GM23338 (cell line): ENCODE data around the gene SRGAP3. TPM values are rescaled to one million over a fixed set of nuclear protein-coding genes. Genes with fewer than 3 reads are reported as not detected.

ENCODE experiments used
- ATAC-seq: fragments of 200-7000 bp; cut with Tn5 transposase; 3 replicates; pipeline ENCODE4 v1.9.1; 2020
- DNase-seq: peaks from one replicate; pipeline ENCODE4 v3.0.0-alpha.2; 2015; ENCODE audit warnings: low spot score
- H2AFZ ChIP-seq: fragments of 200-600 bp; sonication (generic); 2 replicates; pipeline ENCODE4 v1.8.0; 2016; ENCODE audit warnings: antibody characterized with exemption, mild to moderate bottlenecking, moderate library complexity
- H3F3A ChIP-seq: fragments of 200-600 bp; sonication (generic); replicated peaks from 2 replicates; pipeline ENCODE4 v1.8.0; 2017; ENCODE audit warnings: antibody characterized with exemption, mixed run types, low read depth
- H3K27ac ChIP-seq: fragments of 200-600 bp; sonication (generic); 2 replicates; pipeline ENCODE4 v1.6.1; 2016; ENCODE audit warnings: low read depth
- H3K27me3 ChIP-seq: fragments of 200-600 bp; sonication (generic); 2 replicates; pipeline ENCODE4 v1.8.0; 2016; ENCODE audit warnings: mild to moderate bottlenecking, mixed run types, moderate library complexity; ENCODE audit not compliant: insufficient read depth
- H3K36me3 ChIP-seq: fragments of 200-600 bp; sonication (generic); 2 replicates; pipeline ENCODE4 v1.8.0; 2016; ENCODE audit warnings: mild to moderate bottlenecking; ENCODE audit not compliant: insufficient read depth
- H3K4me1 ChIP-seq: fragments of 200-600 bp; sonication (generic); 2 replicates; pipeline ENCODE4 v1.8.0; 2016; ENCODE audit warnings: mild to moderate bottlenecking, moderate library complexity; ENCODE audit not compliant: insufficient read depth
- H3K4me2 ChIP-seq: fragments of 200-600 bp; sonication (generic); 2 replicates; pipeline ENCODE4 v1.7.1; 2017; ENCODE audit warnings: mixed run types
- H3K4me3 ChIP-seq: fragments of 200-600 bp; sonication (generic); 2 replicates; pipeline ENCODE4 v1.6.1; 2016; ENCODE audit warnings: mixed run types
- H3K79me2 ChIP-seq: fragments of 200-600 bp; sonication (generic); replicated peaks from 2 replicates; pipeline ENCODE4 v1.8.0; 2017; ENCODE audit warnings: mild to moderate bottlenecking; ENCODE audit not compliant: insufficient read depth
- H3K9me2 ChIP-seq: fragments of 200-600 bp; sonication (generic); 2 replicates; pipeline ENCODE4 v1.8.0; 2017; ENCODE audit not compliant: insufficient read depth
- H4K20me1 ChIP-seq: fragments of 200-600 bp; sonication (generic); replicated peaks from 2 replicates; pipeline ENCODE4 v1.8.0; 2017; ENCODE audit warnings: mild to moderate bottlenecking; ENCODE audit not compliant: insufficient read depth
- H3K27ac Mint-ChIP-seq: 2 replicates; pipeline ENCODE4 v1.8.0; 2020; ENCODE audit warnings: inconsistent platforms, mild to moderate bottlenecking, moderate library complexity, mixed read lengths
- H3K27me3 Mint-ChIP-seq: 3 replicates; pipeline ENCODE4 v1.8.0; 2022; ENCODE audit warnings: low read depth, mild to moderate bottlenecking, moderate library complexity, mixed read lengths, inconsistent platforms; ENCODE audit not compliant: insufficient read depth, poor library complexity
- H3K36me3 Mint-ChIP-seq: 3 replicates; pipeline ENCODE4 v1.8.0; 2021; ENCODE audit warnings: low read depth, mild to moderate bottlenecking, inconsistent platforms, moderate library complexity, mixed read lengths
- H3K4me1 Mint-ChIP-seq: 3 replicates; pipeline ENCODE4 v1.8.0; 2020; ENCODE audit warnings: mild to moderate bottlenecking, inconsistent platforms, mixed read lengths
- H3K4me3 Mint-ChIP-seq: 3 replicates; pipeline ENCODE4 v1.8.0; 2021; ENCODE audit warnings: moderate library complexity, mild to moderate bottlenecking, inconsistent platforms, mixed read lengths
- H3K9me3 Mint-ChIP-seq: 3 replicates; pipeline ENCODE4 v1.8.0; 2020; ENCODE audit warnings: moderate library complexity, mild to moderate bottlenecking, inconsistent platforms, mixed read lengths
- CREB1 ChIP-seq: fragments of 250-450 bp; sonication (Bioruptor Pico); IDR thresholded peaks from 2 replicates; pipeline ENCODE4 v1.5.0; 2020; ENCODE audit warnings: low read depth, mild to moderate bottlenecking, moderate library complexity
- EZH2phosphoT487 ChIP-seq: fragments of 200-600 bp; sonication (generic); IDR thresholded peaks from one replicate; pipeline ENCODE4 v1.8.1; 2018; ENCODE audit warnings: antibody characterized with exemption; ENCODE audit not compliant: unreplicated experiment
- JUNB ChIP-seq: IDR thresholded peaks from one replicate; pipeline ENCODE4 v1.6.1; 2016; ENCODE audit warnings: antibody characterized with exemption; ENCODE audit not compliant: unreplicated experiment
- NANOG ChIP-seq: IDR thresholded peaks from 2 replicates; pipeline ENCODE4 v1.6.1; 2016; ENCODE audit warnings: antibody characterized with exemption, borderline replicate concordance
- POLR2AphosphoS5 ChIP-seq: IDR thresholded peaks from 2 replicates; pipeline ENCODE4 v1.6.1; 2016; ENCODE audit warnings: antibody characterized with exemption, low read depth
- STAT1 ChIP-seq: IDR thresholded peaks from one replicate; pipeline ENCODE4 v1.6.1; 2016; ENCODE audit warnings: antibody characterized with exemption; ENCODE audit not compliant: unreplicated experiment
- ZNF114 ChIP-seq: fragments of 250-450 bp; sonication (Bioruptor Pico); IDR thresholded peaks from 2 replicates; pipeline ENCODE4 v1.5.0; 2020; ENCODE audit warnings: mild to moderate bottlenecking, moderate library complexity
- ZNF331 ChIP-seq: fragments of 250-450 bp; sonication (Bioruptor Pico); IDR thresholded peaks from 2 replicates; pipeline ENCODE4 v1.5.0; 2020; ENCODE audit warnings: low read depth, mild to moderate bottlenecking, moderate library complexity
- polyA plus RNA-seq: library from polyadenylated mRNA; unstranded; fragments of >200 nt; fragmentation: Nextera tagmentation; extraction: Ambion mirVana; gene quantifications from 2 replicates; pipeline ENCODE4 v1.2.1, GENCODE V29; 2016
- total RNA-seq: library from RNA; depleted of rRNA; stranded (reverse); fragments of >200 nt; shearing (Covaris generic); gene quantifications from 2 replicates; pipeline ENCODE4 v1.2.3, GENCODE V29; 2014
- TF ChIP-seq, protein P1 (sequence below), 2 experiments: fragments of 200-600 bp in 1 of 2; sonication (generic) in 1 of 2; conservative IDR thresholded peaks; 2 replicates each; pipeline versions ENCODE4 v1.5.1 to v1.6.1; 2016 to 2017; ENCODE audit warnings: antibody characterized with exemption in 2 of 2, low read depth in 2 of 2, mild to moderate bottlenecking in 2 of 2, moderate library complexity in 1 of 2
- TF ChIP-seq, protein P2 (sequence below): IDR thresholded peaks from 2 replicates; pipeline ENCODE4 v1.6.1; 2016; ENCODE audit warnings: antibody characterized with exemption
- TF ChIP-seq, protein P3 (sequence below): IDR thresholded peaks from one replicate; pipeline ENCODE4 v1.6.1; 2018; ENCODE audit warnings: antibody characterized with exemption; ENCODE audit not compliant: unreplicated experiment
- TF ChIP-seq, protein P4 (sequence below): fragments of 250-450 bp; sonication (Bioruptor Pico); IDR thresholded peaks from 2 replicates; pipeline ENCODE4 v1.5.0; 2020; ENCODE audit warnings: mild to moderate bottlenecking, moderate library complexity

Gene SRGAP3
- total and polyA plus RNA-seq, 2 experiments from 2014 or later, result 6.4 to 9.4 TPM

DNA sequence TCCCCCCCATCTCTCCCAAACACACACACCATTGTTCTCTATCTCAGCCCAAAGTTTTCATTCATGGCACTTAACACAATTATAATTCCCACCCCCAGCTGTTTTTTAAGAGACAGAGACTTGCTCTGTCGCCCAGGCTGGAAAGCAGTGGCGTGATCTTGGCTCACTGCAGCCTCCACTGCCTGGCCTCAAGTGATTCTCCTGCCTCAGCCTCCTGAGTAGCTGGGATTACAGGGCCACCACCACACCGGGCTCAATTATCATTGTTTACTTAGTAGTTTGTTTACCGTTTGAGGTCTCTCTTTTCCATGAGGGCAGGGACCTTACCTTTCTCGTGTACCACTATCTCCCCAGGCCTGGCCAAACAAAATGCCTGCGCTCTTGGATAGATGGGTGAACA lies 206.4 kb downstream of the SRGAP3 start:
- H3K27me3 ChIP-seq, result no peaks in the 10 kb centered on the region
- H3K4me3 ChIP-seq, result no peak overlapping the region
- H3K36me3 ChIP-seq, result no peaks in the 10 kb centered on the region; the same call in 1 of the 2 replicates
- no peak overlapping the region for H2AFZ ChIP-seq
- Mint-ChIP-seq H3K27me3 (peaks cover 4% of the 10 kb centered on the region), H3K36me3 (no peaks in the 10 kb centered on the region), H3K9me3 (no peaks in the 10 kb centered on the region), H3K4me3 (no peak overlapping the region), H3K27ac (no peak overlapping the region; the same call in 1 of the 2 replicates), H3K4me1 (peaks cover 5% of the 10 kb centered on the region; the same call in 2 of the 3 replicates)
- no peaks in the 10 kb centered on the region for H3F3A ChIP-seq
- H3K27ac ChIP-seq, result no peak overlapping the region
- no peaks in the 10 kb centered on the region for H3K4me1 ChIP-seq
- no peaks in the 10 kb centered on the region; the same call in 1 of the 2 replicates for H4K20me1 ChIP-seq
- no peaks in the 10 kb centered on the region for H3K79me2 ChIP-seq
- TF ChIP-seq ZNF114 (CRISPR knock-in tag) (no peak), NANOG (no peak), JUNB (no peak), STAT1 (no peak), EZH2phosphoT487 (no peak), POLR2AphosphoS5 (no peak), ZNF331 (CRISPR knock-in tag) (no peak), CREB1 (CRISPR knock-in tag) (no peak)
- TF ChIP-seq, protein P1, sequence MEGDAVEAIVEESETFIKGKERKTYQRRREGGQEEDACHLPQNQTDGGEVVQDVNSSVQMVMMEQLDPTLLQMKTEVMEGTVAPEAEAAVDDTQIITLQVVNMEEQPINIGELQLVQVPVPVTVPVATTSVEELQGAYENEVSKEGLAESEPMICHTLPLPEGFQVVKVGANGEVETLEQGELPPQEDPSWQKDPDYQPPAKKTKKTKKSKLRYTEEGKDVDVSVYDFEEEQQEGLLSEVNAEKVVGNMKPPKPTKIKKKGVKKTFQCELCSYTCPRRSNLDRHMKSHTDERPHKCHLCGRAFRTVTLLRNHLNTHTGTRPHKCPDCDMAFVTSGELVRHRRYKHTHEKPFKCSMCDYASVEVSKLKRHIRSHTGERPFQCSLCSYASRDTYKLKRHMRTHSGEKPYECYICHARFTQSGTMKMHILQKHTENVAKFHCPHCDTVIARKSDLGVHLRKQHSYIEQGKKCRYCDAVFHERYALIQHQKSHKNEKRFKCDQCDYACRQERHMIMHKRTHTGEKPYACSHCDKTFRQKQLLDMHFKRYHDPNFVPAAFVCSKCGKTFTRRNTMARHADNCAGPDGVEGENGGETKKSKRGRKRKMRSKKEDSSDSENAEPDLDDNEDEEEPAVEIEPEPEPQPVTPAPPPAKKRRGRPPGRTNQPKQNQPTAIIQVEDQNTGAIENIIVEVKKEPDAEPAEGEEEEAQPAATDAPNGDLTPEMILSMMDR (conservative IDR thresholded peaks at IDR 0.05; ENCODE audit: low read depth in 2 of 2), result no peak
- TF ChIP-seq, protein P2, sequence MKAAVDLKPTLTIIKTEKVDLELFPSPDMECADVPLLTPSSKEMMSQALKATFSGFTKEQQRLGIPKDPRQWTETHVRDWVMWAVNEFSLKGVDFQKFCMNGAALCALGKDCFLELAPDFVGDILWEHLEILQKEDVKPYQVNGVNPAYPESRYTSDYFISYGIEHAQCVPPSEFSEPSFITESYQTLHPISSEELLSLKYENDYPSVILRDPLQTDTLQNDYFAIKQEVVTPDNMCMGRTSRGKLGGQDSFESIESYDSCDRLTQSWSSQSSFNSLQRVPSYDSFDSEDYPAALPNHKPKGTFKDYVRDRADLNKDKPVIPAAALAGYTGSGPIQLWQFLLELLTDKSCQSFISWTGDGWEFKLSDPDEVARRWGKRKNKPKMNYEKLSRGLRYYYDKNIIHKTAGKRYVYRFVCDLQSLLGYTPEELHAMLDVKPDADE, result no peak
- TF ChIP-seq, protein P3, sequence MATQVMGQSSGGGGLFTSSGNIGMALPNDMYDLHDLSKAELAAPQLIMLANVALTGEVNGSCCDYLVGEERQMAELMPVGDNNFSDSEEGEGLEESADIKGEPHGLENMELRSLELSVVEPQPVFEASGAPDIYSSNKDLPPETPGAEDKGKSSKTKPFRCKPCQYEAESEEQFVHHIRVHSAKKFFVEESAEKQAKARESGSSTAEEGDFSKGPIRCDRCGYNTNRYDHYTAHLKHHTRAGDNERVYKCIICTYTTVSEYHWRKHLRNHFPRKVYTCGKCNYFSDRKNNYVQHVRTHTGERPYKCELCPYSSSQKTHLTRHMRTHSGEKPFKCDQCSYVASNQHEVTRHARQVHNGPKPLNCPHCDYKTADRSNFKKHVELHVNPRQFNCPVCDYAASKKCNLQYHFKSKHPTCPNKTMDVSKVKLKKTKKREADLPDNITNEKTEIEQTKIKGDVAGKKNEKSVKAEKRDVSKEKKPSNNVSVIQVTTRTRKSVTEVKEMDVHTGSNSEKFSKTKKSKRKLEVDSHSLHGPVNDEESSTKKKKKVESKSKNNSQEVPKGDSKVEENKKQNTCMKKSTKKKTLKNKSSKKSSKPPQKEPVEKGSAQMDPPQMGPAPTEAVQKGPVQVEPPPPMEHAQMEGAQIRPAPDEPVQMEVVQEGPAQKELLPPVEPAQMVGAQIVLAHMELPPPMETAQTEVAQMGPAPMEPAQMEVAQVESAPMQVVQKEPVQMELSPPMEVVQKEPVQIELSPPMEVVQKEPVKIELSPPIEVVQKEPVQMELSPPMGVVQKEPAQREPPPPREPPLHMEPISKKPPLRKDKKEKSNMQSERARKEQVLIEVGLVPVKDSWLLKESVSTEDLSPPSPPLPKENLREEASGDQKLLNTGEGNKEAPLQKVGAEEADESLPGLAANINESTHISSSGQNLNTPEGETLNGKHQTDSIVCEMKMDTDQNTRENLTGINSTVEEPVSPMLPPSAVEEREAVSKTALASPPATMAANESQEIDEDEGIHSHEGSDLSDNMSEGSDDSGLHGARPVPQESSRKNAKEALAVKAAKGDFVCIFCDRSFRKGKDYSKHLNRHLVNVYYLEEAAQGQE, result no peak
- TF ChIP-seq, protein P4, sequence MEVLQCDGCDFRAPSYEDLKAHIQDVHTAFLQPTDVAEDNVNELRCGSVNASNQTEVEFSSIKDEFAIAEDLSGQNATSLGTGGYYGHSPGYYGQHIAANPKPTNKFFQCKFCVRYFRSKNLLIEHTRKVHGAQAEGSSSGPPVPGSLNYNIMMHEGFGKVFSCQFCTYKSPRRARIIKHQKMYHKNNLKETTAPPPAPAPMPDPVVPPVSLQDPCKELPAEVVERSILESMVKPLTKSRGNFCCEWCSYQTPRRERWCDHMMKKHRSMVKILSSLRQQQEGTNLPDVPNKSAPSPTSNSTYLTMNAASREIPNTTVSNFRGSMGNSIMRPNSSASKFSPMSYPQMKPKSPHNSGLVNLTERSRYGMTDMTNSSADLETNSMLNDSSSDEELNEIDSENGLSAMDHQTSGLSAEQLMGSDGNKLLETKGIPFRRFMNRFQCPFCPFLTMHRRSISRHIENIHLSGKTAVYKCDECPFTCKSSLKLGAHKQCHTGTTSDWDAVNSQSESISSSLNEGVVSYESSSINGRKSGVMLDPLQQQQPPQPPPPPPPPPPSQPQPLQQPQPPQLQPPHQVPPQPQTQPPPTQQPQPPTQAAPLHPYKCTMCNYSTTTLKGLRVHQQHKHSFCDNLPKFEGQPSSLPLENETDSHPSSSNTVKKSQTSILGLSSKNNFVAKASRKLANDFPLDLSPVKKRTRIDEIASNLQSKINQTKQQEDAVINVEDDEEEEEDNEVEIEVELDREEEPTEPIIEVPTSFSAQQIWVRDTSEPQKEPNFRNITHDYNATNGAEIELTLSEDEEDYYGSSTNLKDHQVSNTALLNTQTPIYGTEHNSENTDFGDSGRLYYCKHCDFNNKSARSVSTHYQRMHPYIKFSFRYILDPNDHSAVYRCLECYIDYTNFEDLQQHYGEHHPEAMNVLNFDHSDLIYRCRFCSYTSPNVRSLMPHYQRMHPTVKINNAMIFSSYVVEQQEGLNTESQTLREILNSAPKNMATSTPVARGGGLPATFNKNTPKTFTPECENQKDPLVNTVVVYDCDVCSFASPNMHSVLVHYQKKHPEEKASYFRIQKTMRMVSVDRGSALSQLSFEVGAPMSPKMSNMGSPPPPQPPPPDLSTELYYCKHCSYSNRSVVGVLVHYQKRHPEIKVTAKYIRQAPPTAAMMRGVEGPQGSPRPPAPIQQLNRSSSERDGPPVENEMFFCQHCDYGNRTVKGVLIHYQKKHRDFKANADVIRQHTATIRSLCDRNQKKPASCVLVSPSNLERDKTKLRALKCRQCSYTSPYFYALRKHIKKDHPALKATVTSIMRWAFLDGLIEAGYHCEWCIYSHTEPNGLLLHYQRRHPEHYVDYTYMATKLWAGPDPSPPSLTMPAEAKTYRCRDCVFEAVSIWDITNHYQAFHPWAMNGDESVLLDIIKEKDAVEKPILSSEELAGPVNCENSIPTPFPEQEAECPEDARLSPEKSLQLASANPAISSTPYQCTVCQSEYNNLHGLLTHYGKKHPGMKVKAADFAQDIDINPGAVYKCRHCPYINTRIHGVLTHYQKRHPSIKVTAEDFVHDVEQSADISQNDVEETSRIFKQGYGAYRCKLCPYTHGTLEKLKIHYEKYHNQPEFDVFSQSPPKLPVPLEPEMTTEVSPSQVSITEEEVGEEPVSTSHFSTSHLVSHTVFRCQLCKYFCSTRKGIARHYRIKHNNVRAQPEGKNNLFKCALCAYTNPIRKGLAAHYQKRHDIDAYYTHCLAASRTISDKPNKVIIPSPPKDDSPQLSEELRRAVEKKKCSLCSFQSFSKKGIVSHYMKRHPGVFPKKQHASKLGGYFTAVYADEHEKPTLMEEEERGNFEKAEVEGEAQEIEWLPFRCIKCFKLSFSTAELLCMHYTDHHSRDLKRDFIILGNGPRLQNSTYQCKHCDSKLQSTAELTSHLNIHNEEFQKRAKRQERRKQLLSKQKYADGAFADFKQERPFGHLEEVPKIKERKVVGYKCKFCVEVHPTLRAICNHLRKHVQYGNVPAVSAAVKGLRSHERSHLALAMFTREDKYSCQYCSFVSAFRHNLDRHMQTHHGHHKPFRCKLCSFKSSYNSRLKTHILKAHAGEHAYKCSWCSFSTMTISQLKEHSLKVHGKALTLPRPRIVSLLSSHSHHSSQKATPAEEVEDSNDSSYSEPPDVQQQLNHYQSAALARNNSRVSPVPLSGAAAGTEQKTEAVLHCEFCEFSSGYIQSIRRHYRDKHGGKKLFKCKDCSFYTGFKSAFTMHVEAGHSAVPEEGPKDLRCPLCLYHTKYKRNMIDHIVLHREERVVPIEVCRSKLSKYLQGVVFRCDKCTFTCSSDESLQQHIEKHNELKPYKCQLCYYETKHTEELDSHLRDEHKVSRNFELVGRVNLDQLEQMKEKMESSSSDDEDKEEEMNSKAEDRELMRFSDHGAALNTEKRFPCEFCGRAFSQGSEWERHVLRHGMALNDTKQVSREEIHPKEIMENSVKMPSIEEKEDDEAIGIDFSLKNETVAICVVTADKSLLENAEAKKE, result no peak
- ATAC-seq (no peak), DNase-seq (no peak)
- no peaks in the 10 kb centered on the region for H3K9me2 ChIP-seq
- H3K4me2 ChIP-seq, result no peak overlapping the region
